PFSK-1 (cell line): ENCODE data around the gene FCGR2B.

ENCODE experiments used
- FOXP2 ChIP-seq: optimal IDR thresholded peaks from 2 replicates; pipeline ENCODE3; 2011; ENCODE audit warnings: borderline replicate concordance, control low read depth, inconsistent platforms; ENCODE audit not compliant: insufficient read depth; ENCODE audit errors: extremely low read length, extremely low read depth
- POLR2AphosphoS5 ChIP-seq: IDR thresholded peaks from 2 replicates; pipeline ENCODE4 v1.6.1; 2012; ENCODE audit warnings: low read depth, mild to moderate bottlenecking, control low read depth, low read length, moderate library complexity
- TAF1 ChIP-seq: IDR thresholded peaks from 2 replicates; pipeline ENCODE4 v1.6.1; 2012; ENCODE audit warnings: low read length, control low read depth, borderline replicate concordance; ENCODE audit not compliant: insufficient read depth

- TF ChIP-seq POLR2AphosphoS5 (no peak), FOXP2 (no peak), TAF1 (no peak)
Measured at GRCh38 chr1:161723459-161724141, 60.7 kb downstream of the FCGR2B start.
